Measurements from ENCODE around the gene IVNS1ABP. TPM values are rescaled to one million over a fixed set of nuclear protein-coding genes. Genes with fewer than 3 reads are reported as not detected.

IVNS1ABP gene
- total and polyA plus RNA-seq, 9 of the 15 experiments (the other 6 are each of a cell fraction or from before 2014, with no cell fraction given) = 30.6 to 126 (median 77.7) TPM

GRCh38 chr1:185317886-185318310 is 855 bp upstream of the IVNS1ABP start (continued):
- TF ChIP-seq MGA (IDR thresholded peaks at IDR 0.05) = peak; percentile 96
- TF ChIP-seq ZNF280B (CRISPR knock-in tag; IDR thresholded peaks at IDR 0.05) = no peak
- TF ChIP-seq ILF3 (IDR thresholded peaks at IDR 0.05; ENCODE audit: borderline replicate concordance) = no peak
- TF ChIP-seq SAP30 (IDR thresholded peaks at IDR 0.05; ENCODE audit: borderline replicate concordance, insufficient read depth, low read depth, low read length, poor library complexity, severe bottlenecking) = no peak
- TF ChIP-seq KLF16 (IDR thresholded peaks at IDR 0.05) = no peak; the same call in 1 of the 2 replicates
- TF ChIP-seq DLX4 (CRISPR knock-in tag; IDR thresholded peaks at IDR 0.05) = no peak
- no peak for TF ChIP-seq ZNF398 (CRISPR knock-in tag; IDR thresholded peaks at IDR 0.05)
- no peak for TF ChIP-seq ZC3H11A (IDR thresholded peaks at IDR 0.05; ENCODE audit: low read depth, low read length)
- TF ChIP-seq SFPQ (IDR thresholded peaks at IDR 0.05; ENCODE audit: low read depth, low read length) = no peak
